NB4 (cell line): ENCODE measurements around the gene PTPRS.

Experiments
- DNase-seq: peaks from one replicate; pipeline ENCODE4 v3.0.0; 2010; ENCODE audit warnings: low read depth
- H3K4me3 ChIP-seq: one replicate; pipeline ENCODE4 v1.5.1; 2011; ENCODE audit warnings: mild to moderate bottlenecking, low read depth, low read length, moderate library complexity
- CTCF ChIP-seq: IDR thresholded peaks from one replicate; pipeline ENCODE4 v1.5.1; 2012; ENCODE audit warnings: low read depth, low read length
- MAX ChIP-seq: IDR thresholded peaks from 2 replicates; pipeline ENCODE4 v1.6.1; 2011; ENCODE audit warnings: low read depth, low read length
- MYC ChIP-seq: IDR thresholded peaks from 2 replicates; pipeline ENCODE4 v1.6.1; 2011; ENCODE audit warnings: low read depth, low read length
- POLR2A ChIP-seq: IDR thresholded peaks from 2 replicates; pipeline ENCODE4 v1.6.1; 2011; ENCODE audit warnings: mild to moderate bottlenecking; ENCODE audit not compliant: insufficient read length; ENCODE audit errors: extremely low read depth

PTPRS gene

GRCh38 chr19:5372572-5373200, 32.1 kb upstream of the PTPRS start:
- H3K4me3 ChIP-seq, result no peak overlapping the region
- TF ChIP-seq POLR2A, result no peak
- TF ChIP-seq CTCF, result no peak
- TF ChIP-seq MAX, result no peak

GRCh38 chr19:5369962-5370367, 29.4 kb upstream of the PTPRS start:
- peak; percentile 74 for TF ChIP-seq CTCF
- no peak for TF ChIP-seq MAX
- H3K4me3 ChIP-seq, result no peak overlapping the region
- peak; percentile 58 for DNase-seq

More at GRCh38 chr19:5372572-5373200, 32.1 kb upstream of the PTPRS start:
- DNase-seq, result no peak

- TF ChIP-seq POLR2A (no peak), CTCF (no peak), MYC (no peak), MAX (no peak)
- H3K4me3 ChIP-seq, result no peak overlapping the region
- no peak for DNase-seq
These were observed 28.7 kb upstream of the PTPRS start for GRCh38 chr19:5369304-5369703.

GRCh38 chr19:5367530-5368133, 27.0 kb upstream of the PTPRS start:
- TF ChIP-seq MAX (no peak), POLR2A (no peak), MYC (no peak), CTCF (no peak)

GRCh38 chr19:5365905-5366304, 25.3 kb upstream of the PTPRS start:
- H3K4me3 ChIP-seq, result no peak overlapping the region
- TF ChIP-seq MYC, result no peak
- TF ChIP-seq CTCF, result no peak
- no peak for TF ChIP-seq MAX
- no peak for TF ChIP-seq POLR2A
- DNase-seq, result no peak

More at GRCh38 chr19:5367530-5368133, 27.0 kb upstream of the PTPRS start:
- H3K4me3 ChIP-seq, result no peak overlapping the region
- no peak for DNase-seq
